ENCODE results near the gene FCSK. TPM values are rescaled to one million over a fixed set of nuclear protein-coding genes. Genes with fewer than 3 reads are reported as not detected.

The FCSK gene
- total and polyA plus RNA-seq, 2 of the 13 experiments (the other 11 are each of a cell fraction or from before 2014, with no cell fraction given) = 9.1 to 19.2 TPM

DNA sequence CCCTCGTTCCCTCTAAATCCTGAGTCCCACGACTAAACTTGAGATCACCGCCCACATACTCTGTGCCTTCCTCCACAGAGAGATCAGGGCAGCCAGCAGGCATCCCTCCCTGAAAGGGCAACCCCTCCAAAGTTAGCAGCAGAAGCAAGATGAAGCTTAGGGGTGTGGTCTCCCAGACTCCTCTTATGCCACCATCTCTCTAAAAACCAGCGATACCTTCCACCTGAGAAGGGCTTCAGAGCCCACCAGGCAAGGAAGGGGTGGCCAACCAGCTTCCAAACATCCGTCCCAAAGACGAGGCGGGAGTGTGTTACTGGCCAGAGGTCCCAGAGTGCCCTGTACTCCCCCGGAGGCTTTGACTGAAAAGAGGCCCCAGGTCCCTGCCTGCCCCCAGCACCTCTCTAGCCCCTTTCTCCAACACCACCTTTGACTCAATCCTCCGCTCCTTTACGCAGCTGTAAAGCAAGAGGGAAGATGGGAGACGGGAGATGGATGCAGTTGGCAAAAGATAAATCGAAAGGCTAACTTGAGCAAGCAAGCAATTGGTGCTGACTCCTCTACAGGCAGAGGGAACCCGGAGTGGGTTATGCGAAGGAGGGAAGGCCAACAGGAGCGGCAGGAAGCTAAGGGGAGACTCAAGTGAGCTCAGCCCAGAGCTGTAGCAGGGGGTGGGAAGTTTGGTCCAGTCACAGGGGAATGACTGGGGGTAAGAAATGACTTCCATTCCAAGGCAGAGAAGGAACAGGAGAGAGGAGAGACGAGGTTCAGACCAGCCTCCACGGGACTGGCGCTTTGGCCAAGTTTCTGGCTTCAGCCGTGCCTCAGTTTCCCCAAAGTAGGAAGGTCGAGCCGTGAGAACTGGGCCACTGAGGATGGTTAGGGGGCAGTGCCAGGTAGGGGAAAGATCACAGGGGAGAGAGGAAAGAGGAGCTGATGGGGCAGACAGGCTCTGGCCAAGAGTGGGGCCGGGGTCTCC lies 16.5 kb upstream of the FCSK start (continued):
- TF ChIP-seq, protein P1, sequence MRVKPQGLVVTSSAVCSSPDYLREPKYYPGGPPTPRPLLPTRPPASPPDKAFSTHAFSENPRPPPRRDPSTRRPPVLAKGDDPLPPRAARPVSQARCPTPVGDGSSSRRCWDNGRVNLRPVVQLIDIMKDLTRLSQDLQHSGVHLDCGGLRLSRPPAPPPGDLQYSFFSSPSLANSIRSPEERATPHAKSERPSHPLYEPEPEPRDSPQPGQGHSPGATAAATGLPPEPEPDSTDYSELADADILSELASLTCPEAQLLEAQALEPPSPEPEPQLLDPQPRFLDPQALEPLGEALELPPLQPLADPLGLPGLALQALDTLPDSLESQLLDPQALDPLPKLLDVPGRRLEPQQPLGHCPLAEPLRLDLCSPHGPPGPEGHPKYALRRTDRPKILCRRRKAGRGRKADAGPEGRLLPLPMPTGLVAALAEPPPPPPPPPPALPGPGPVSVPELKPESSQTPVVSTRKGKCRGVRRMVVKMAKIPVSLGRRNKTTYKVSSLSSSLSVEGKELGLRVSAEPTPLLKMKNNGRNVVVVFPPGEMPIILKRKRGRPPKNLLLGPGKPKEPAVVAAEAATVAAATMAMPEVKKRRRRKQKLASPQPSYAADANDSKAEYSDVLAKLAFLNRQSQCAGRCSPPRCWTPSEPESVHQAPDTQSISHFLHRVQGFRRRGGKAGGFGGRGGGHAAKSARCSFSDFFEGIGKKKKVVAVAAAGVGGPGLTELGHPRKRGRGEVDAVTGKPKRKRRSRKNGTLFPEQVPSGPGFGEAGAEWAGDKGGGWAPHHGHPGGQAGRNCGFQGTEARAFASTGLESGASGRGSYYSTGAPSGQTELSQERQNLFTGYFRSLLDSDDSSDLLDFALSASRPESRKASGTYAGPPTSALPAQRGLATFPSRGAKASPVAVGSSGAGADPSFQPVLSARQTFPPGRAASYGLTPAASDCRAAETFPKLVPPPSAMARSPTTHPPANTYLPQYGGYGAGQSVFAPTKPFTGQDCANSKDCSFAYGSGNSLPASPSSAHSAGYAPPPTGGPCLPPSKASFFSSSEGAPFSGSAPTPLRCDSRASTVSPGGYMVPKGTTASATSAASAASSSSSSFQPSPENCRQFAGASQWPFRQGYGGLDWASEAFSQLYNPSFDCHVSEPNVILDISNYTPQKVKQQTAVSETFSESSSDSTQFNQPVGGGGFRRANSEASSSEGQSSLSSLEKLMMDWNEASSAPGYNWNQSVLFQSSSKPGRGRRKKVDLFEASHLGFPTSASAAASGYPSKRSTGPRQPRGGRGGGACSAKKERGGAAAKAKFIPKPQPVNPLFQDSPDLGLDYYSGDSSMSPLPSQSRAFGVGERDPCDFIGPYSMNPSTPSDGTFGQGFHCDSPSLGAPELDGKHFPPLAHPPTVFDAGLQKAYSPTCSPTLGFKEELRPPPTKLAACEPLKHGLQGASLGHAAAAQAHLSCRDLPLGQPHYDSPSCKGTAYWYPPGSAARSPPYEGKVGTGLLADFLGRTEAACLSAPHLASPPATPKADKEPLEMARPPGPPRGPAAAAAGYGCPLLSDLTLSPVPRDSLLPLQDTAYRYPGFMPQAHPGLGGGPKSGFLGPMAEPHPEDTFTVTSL (CRISPR knock-in tag; IDR thresholded peaks at IDR 0.05; ENCODE audit: borderline replicate concordance) = no peak
- TF ChIP-seq PTBP1 (IDR thresholded peaks at IDR 0.05; ENCODE audit: low read depth, low read length, poor library complexity, severe bottlenecking) = no peak
- TF ChIP-seq ZFP1 (CRISPR knock-in tag; IDR thresholded peaks at IDR 0.05) = no peak
- TF ChIP-seq ZNF768 (CRISPR knock-in tag; IDR thresholded peaks at IDR 0.05) = 0 out of 2 replicates have a peak, but pooled peaks have one; percentile 7
- TF ChIP-seq NFKB2 (CRISPR knock-in tag; IDR thresholded peaks at IDR 0.05; ENCODE audit: borderline replicate concordance) = peak; percentile 2; the same call in 1 of the 2 replicates
- TF ChIP-seq KLF11 (CRISPR knock-in tag; IDR thresholded peaks at IDR 0.05) = no peak
- TF ChIP-seq NR2F2 (IDR thresholded peaks at IDR 0.05; ENCODE audit: borderline replicate concordance, low read depth) = no peak
- TF ChIP-seq CCDC6 (CRISPR knock-in tag; IDR thresholded peaks at IDR 0.05) = no peak
- TF ChIP-seq ZFP62 (CRISPR knock-in tag; IDR thresholded peaks at IDR 0.05) = no peak
- TF ChIP-seq CENPX (CRISPR knock-in tag; IDR thresholded peaks at IDR 0.05) = no peak
- TF ChIP-seq NFATC3 (CRISPR knock-in tag; IDR thresholded peaks at IDR 0.05) = no peak
- TF ChIP-seq HMGXB3 (CRISPR knock-in tag; IDR thresholded peaks at IDR 0.05; ENCODE audit: borderline replicate concordance) = no peak
- TF ChIP-seq MTA1 (CRISPR knock-in tag; IDR thresholded peaks at IDR 0.05; ENCODE audit: borderline replicate concordance) = peak; percentile 29; the same call in 1 of the 2 replicates
- no peak for TF ChIP-seq SRSF9 (IDR thresholded peaks at IDR 0.05; ENCODE audit: borderline replicate concordance, insufficient read depth, low read depth, low read length, poor library complexity, severe bottlenecking)
- TF ChIP-seq TAF1 (CRISPR knock-in tag; IDR thresholded peaks at IDR 0.05) = no peak
- 0 out of 2 replicates have a peak, but pooled peaks have one; percentile 5 for TF ChIP-seq ZNF747 (CRISPR knock-in tag; IDR thresholded peaks at IDR 0.05; ENCODE audit: borderline replicate concordance)
- TF ChIP-seq RFX5 (IDR thresholded peaks at IDR 0.05; ENCODE audit: low read depth, low read length) = no peak
- TF ChIP-seq, protein P2, sequence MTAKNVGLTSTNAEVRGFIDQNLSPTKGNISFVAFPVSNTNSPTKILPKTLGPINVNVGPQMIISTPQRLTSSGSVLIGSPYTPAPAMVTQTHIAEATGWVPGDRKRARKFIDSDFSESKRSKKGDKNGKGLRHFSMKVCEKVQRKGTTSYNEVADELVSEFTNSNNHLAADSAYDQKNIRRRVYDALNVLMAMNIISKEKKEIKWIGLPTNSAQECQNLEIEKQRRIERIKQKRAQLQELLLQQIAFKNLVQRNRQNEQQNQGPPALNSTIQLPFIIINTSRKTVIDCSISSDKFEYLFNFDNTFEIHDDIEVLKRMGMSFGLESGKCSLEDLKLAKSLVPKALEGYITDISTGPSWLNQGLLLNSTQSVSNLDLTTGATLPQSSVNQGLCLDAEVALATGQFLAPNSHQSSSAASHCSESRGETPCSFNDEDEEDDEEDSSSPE (CRISPR knock-in tag; IDR thresholded peaks at IDR 0.05) = 0 out of 2 replicates have a peak, but pooled peaks have one; percentile 15

Measured in HepG2 (cell line).